WTC11 (cell line): ENCODE data around the gene TXNRD2. TPM values are rescaled to one million over a fixed set of nuclear protein-coding genes. Genes with fewer than 3 reads are reported as not detected.

Experiments
- ATAC-seq: fragments of 200-7000 bp; cut with Tn5 transposase; 2 replicates; pipeline ENCODE4 v1.10.0; 2021; ENCODE audit warnings: mild to moderate bottlenecking, moderate library complexity
- CTCF ChIA-PET: fragments of 300-600 bp; sonication (Branson Sonifier 250); formaldehyde crosslinking; loops from one replicate; lab custom pipeline; 2021; ENCODE audit warnings: antibody characterized with exemption; lab: Charles Lee
- POLR2A ChIA-PET: fragments of 350-600 bp; sonication (Branson Sonifier 250); formaldehyde crosslinking; loops from one replicate; lab custom pipeline; 2021; ENCODE audit warnings: antibody characterized with exemption; lab: Charles Lee
- DNase-seq: peaks from one replicate; pipeline ENCODE4 v3.0.0; 2021; ENCODE audit warnings: low spot score
- H3K27ac Mint-ChIP-seq: 2 replicates; pipeline ENCODE4 v1.8.0; 2021; ENCODE audit warnings: mixed read lengths
- H3K27me3 Mint-ChIP-seq: 2 replicates; pipeline ENCODE4 v1.8.0; 2021; ENCODE audit warnings: low read depth, mild to moderate bottlenecking, moderate library complexity, mixed read lengths
- H3K36me3 Mint-ChIP-seq: 2 replicates; pipeline ENCODE4 v1.8.0; 2021; ENCODE audit warnings: mixed read lengths
- H3K4me1 Mint-ChIP-seq: 2 replicates; pipeline ENCODE4 v1.8.0; 2022; ENCODE audit warnings: mixed read lengths
- H3K4me3 Mint-ChIP-seq: 2 replicates; pipeline ENCODE4 v1.8.0; 2021; ENCODE audit warnings: mild to moderate bottlenecking, moderate library complexity, mixed read lengths
- H3K9me3 Mint-ChIP-seq: 2 replicates; pipeline ENCODE4 v1.8.0; 2021; ENCODE audit warnings: mixed read lengths
- CBFB ChIP-seq: sonication (generic); formaldehyde crosslinking; IDR thresholded peaks from 2 replicates; pipeline ENCODE4 v1.8.1; 2022; ENCODE audit warnings: mild to moderate bottlenecking, low read depth, missing genetic modification reagents
- CDX4 ChIP-seq: fragments of 250-450 bp; sonication (Bioruptor Pico); IDR thresholded peaks from 2 replicates; pipeline ENCODE4 v1.9.0; 2021; ENCODE audit warnings: moderate library complexity, mild to moderate bottlenecking, inconsistent platforms, borderline replicate concordance
- CTCF ChIP-seq: fragments of 200-600 bp; IDR thresholded peaks from 2 replicates; pipeline ENCODE4 v1.8.0; 2022; ENCODE audit warnings: antibody characterized with exemption
- E2F1 ChIP-seq: sonication (generic); formaldehyde crosslinking; IDR thresholded peaks from 2 replicates; pipeline ENCODE4 v1.8.0; 2022; ENCODE audit warnings: mild to moderate bottlenecking, missing genetic modification reagents
- ETV6 ChIP-seq: sonication (generic); formaldehyde crosslinking; IDR thresholded peaks from 2 replicates; pipeline ENCODE4 v1.8.1; 2022; ENCODE audit warnings: mild to moderate bottlenecking, missing genetic modification reagents
- FOXP1 ChIP-seq: sonication (generic); formaldehyde crosslinking; IDR thresholded peaks from 2 replicates; pipeline ENCODE4 v1.8.0; 2022; ENCODE audit warnings: missing genetic modification reagents, mild to moderate bottlenecking, moderate library complexity, borderline replicate concordance
- GTF2I ChIP-seq: fragments of 250-450 bp; sonication (Bioruptor Pico); conservative IDR thresholded peaks from 2 replicates; pipeline ENCODE4 v1.4.0; 2021; ENCODE audit warnings: mild to moderate bottlenecking
- HMGA2 ChIP-seq: fragments of 250-450 bp; sonication (Bioruptor Pico); IDR thresholded peaks from 2 replicates; pipeline ENCODE4 v1.4.0; 2021; ENCODE audit warnings: mild to moderate bottlenecking, moderate library complexity
- IRF1 ChIP-seq: sonication (generic); formaldehyde crosslinking; IDR thresholded peaks from 2 replicates; pipeline ENCODE4 v1.8.0; 2023; ENCODE audit warnings: missing genetic modification reagents
- IRF2 ChIP-seq: sonication (generic); formaldehyde crosslinking; IDR thresholded peaks from 2 replicates; pipeline ENCODE4 v1.8.0; 2022; ENCODE audit warnings: low read depth, missing genetic modification reagents, borderline replicate concordance
- JUN ChIP-seq: sonication (generic); formaldehyde crosslinking; IDR thresholded peaks from 2 replicates; pipeline ENCODE4 v1.8.0; 2023; ENCODE audit warnings: mild to moderate bottlenecking, missing genetic modification reagents
- MLX ChIP-seq: sonication (generic); formaldehyde crosslinking; IDR thresholded peaks from 2 replicates; pipeline ENCODE4 v1.8.1; 2023; ENCODE audit warnings: mild to moderate bottlenecking, missing genetic modification reagents, moderate library complexity
- MXD4 ChIP-seq: fragments of 250-450 bp; sonication (Bioruptor Pico); IDR thresholded peaks from 2 replicates; pipeline ENCODE4 v1.8.0; 2021; ENCODE audit warnings: mild to moderate bottlenecking, moderate library complexity, borderline replicate concordance
- SOX15 ChIP-seq: fragments of 250-450 bp; sonication (Bioruptor Pico); IDR thresholded peaks from 2 replicates; pipeline ENCODE4 v1.9.0; 2021; ENCODE audit warnings: mild to moderate bottlenecking
- USF1 ChIP-seq: sonication (generic); formaldehyde crosslinking; IDR thresholded peaks from 2 replicates; pipeline ENCODE4 v1.8.0; 2022; ENCODE audit warnings: mild to moderate bottlenecking, missing genetic modification reagents
- ZNF138 ChIP-seq: sonication (generic); formaldehyde crosslinking; conservative IDR thresholded peaks from 2 replicates; pipeline ENCODE4 v1.8.1; 2022; ENCODE audit warnings: mild to moderate bottlenecking, moderate library complexity, missing genetic modification reagents
- ZNF512 ChIP-seq: sonication (generic); formaldehyde crosslinking; IDR thresholded peaks from 2 replicates; pipeline ENCODE4 v1.8.1; 2022; ENCODE audit warnings: missing genetic modification reagents, borderline replicate concordance
- total RNA-seq: library from RNA; stranded (reverse); gene quantifications from 3 replicates; pipeline ENCODE4 v1.2.3, GENCODE V29; 2021

TXNRD2 gene
- total RNA-seq, 1 experiment from 2014 or later: 15.9 TPM

GRCh38 chr22:19901577-19902244, 39.9 kb downstream of the TXNRD2 start:
- H3K27ac Mint-ChIP-seq: no peak overlapping the region
- no peak for DNase-seq
- ATAC-seq: no peak
- H3K4me3 Mint-ChIP-seq: no peak overlapping the region
- H3K27me3 Mint-ChIP-seq: no peaks in the 10 kb centered on the region; the same call in 1 of the 2 replicates
- POLR2A ChIA-PET: no interaction called here
- no peaks in the 10 kb centered on the region for H3K36me3 Mint-ChIP-seq
- TF ChIP-seq IRF2: no peak
- TF ChIP-seq, all 79 proteins: peak for 0
- peaks cover 11% of the 10 kb centered on the region for H3K4me1 Mint-ChIP-seq
- CTCF ChIA-PET: interaction anchor here (0.8 to 6.3 kb wide), 5 partner anchors 8 to 171 kb away, joined by 3 to 56 read pairs (median 6); no protein-coding TSS in a partner anchor
- H3K9me3 Mint-ChIP-seq: no peaks in the 10 kb centered on the region

- H3K27ac Mint-ChIP-seq: no peak overlapping the region
- DNase-seq (no peak), ATAC-seq (no peak)
- TF ChIP-seq MLX (CRISPR knock-in tag): no peak
- H3K27me3 Mint-ChIP-seq: no peaks in the 10 kb centered on the region; the same call in 1 of the 2 replicates
- H3K9me3 Mint-ChIP-seq: no peaks in the 10 kb centered on the region
- CTCF ChIA-PET: interaction anchor here (0.8 to 6.3 kb wide), 4 partner anchors 9 to 170 kb away, joined by 3 to 56 read pairs (median 6); no protein-coding TSS in a partner anchor
- no peaks in the 10 kb centered on the region for H3K36me3 Mint-ChIP-seq
- H3K4me3 Mint-ChIP-seq: no peak overlapping the region
- POLR2A ChIA-PET: no interaction called here
- H3K4me1 Mint-ChIP-seq: peaks cover 11% of the 10 kb centered on the region
These were observed 40.7 kb downstream of the TXNRD2 start for GRCh38 chr22:19900707-19901436.

GRCh38 chr22:19898831-19899567, 42.6 kb downstream of the TXNRD2 start:
- H3K27ac Mint-ChIP-seq: peak overlapping the region; percentile 54
- no peaks in the 10 kb centered on the region for H3K9me3 Mint-ChIP-seq
- H3K27me3 Mint-ChIP-seq: no peaks in the 10 kb centered on the region
- H3K4me3 Mint-ChIP-seq: no peak overlapping the region
- POLR2A ChIA-PET: interaction anchor here (0.6 to 0.8 kb wide), 2 partner anchors 60 to 388 kb away, joined by 3 to 4 read pairs; no protein-coding TSS in a partner anchor
- CTCF ChIA-PET: interaction anchor here (3.6 kb wide), 1 partner anchor 11 kb away, joined by 21 read pairs; no protein-coding TSS in a partner anchor
- DNase-seq (no peak), ATAC-seq (no peak)
- no peaks in the 10 kb centered on the region for H3K36me3 Mint-ChIP-seq
- H3K4me1 Mint-ChIP-seq: peaks cover 9% of the 10 kb centered on the region
- TF ChIP-seq SOX15 (CRISPR knock-in tag) (no peak), CBFB (CRISPR knock-in tag) (no peak), JUN (CRISPR knock-in tag) (no peak), ZNF512 (no peak), IRF1 (no peak), ETV6 (CRISPR knock-in tag) (no peak), E2F1 (CRISPR knock-in tag) (no peak), USF1 (no peak), CTCF (no peak), MXD4 (no peak), GTF2I (CRISPR knock-in tag) (no peak), CDX4 (CRISPR knock-in tag) (no peak), HMGA2 (no peak), FOXP1 (no peak), ZNF138 (CRISPR knock-in tag) (no peak)
